Heart right ventricle (tissue), 16 donors: Measurements from ENCODE around the gene CD300H. TPM values are rescaled to one million over a fixed set of nuclear protein-coding genes. Genes with fewer than 3 reads are reported as not detected.

Experiments used
- ATAC-seq, 8 donors: fragments of 200-7000 bp; cut with Tn5 transposase; one replicate each; pipeline ENCODE4 v1.9.1; 2020; ENCODE audit warnings: mild to moderate bottlenecking in 8 of 8, moderate library complexity in 8 of 8, moderate number of reproducible peaks in 1 of 8
- DNase-seq, 2 donors: peaks; one replicate each; pipeline ENCODE4 v3.0.0-alpha.2; 2020
- H3K27ac ChIP-seq, 10 donors: fragments of 200-600 bp; sonication (generic) in 2 of 10; one replicate each; pipeline versions ENCODE4 v1.5.0 to v1.8.0; 2020 to 2022; ENCODE audit warnings: mild to moderate bottlenecking in 3 of 10
- H3K27me3 ChIP-seq, 7 donors: fragments of 200-600 bp; one replicate each; pipeline ENCODE4 v1.8.0; 2021 to 2022; ENCODE audit warnings: mild to moderate bottlenecking in 2 of 7
- H3K36me3 ChIP-seq, 9 donors: fragments of 200-600 bp; sonication (generic) in 1 of 9; one replicate each; pipeline versions ENCODE4 v1.5.0 to v1.8.0; 2020 to 2022; ENCODE audit warnings: mild to moderate bottlenecking in 2 of 9
- H3K4me1 ChIP-seq, 9 donors: fragments of 200-600 bp; sonication (generic) in 1 of 9; one replicate each; pipeline versions ENCODE4 v1.5.0 to v1.8.0; 2020 to 2022; ENCODE audit warnings: mild to moderate bottlenecking in 4 of 9
- H3K4me3 ChIP-seq, 10 donors: fragments of 200-600 bp; sonication (generic) in 2 of 10; one replicate each; pipeline versions ENCODE4 v1.5.0 to v1.8.0; 2020 to 2022; ENCODE audit warnings: mild to moderate bottlenecking in 7 of 10, moderate library complexity in 2 of 10
- H3K9me3 ChIP-seq, 11 donors: fragments of 200-600 bp in 10 of 11; sonication (generic) in 2 of 11; one replicate each; pipeline versions ENCODE4 v1.5.0 to v1.8.0; 2013 to 2022; ENCODE audit warnings: mild to moderate bottlenecking in 2 of 11, control low read depth in 1 of 11, moderate library complexity in 1 of 11
- CTCF ChIP-seq, 9 donors: fragments of 200-600 bp; sonication (generic) in 2 of 9; IDR thresholded peaks; one replicate each; pipeline versions ENCODE4 v1.5.0 to v1.8.0; 2021 to 2022; ENCODE audit warnings: antibody characterized with exemption in 9 of 9, mild to moderate bottlenecking in 5 of 9, moderate library complexity in 1 of 9
- WGBS, 2 donors: extraction: QIAGEN DNeasy Blood & Tissue Kit; methylation state at CpG; one replicate each; pipeline ENCODE4 v1.1.7; 2013; ENCODE audit warnings: inconsistent platforms in 1 of 2; 5-methylcytosine and 5-hydroxymethylcytosine counted together
- intact Hi-C, 10 donors: fragments of 100-400 bp; cut with DNase I; formaldehyde crosslinking; loops; one replicate each; pipeline versions ENCODE4 v1.11.1 to v1.14.2; 2022
- polyA plus RNA-seq, 2 donors: library from polyadenylated mRNA; stranded (reverse); fragments of 200-250 nt; gene quantifications; one replicate each; pipeline ENCODE4 v1.2.3, GENCODE V29; 2013
- total RNA-seq, 10 donors: library from RNA; stranded (reverse); fragmentation: NEBNext Ultra II Directional in 3 of 10; extraction: Animal tissue kit (Norgen Biotek cat#: 25700) in 3 of 10; gene quantifications; one replicate each; pipeline versions ENCODE4 v1.2.1 to v1.2.4, GENCODE V29; 2021 to 2023
- donor health status: Arrhythmogenic right ventricular cardiomyopathy.
- donor health status: ischemic (EF 13 %, LVEDD 7.1; RV severe dilation, severe dysfunction).
- donor health status: healthy with polysubstance abuse.
- donor health status: DM: no; HTN: yes; CAD: no.
- donor health status: DM: no; HTN: no; CAD: no.
- donor health status: ischemic (EF 25% LVEDD 6.9; RV normal size, moderate dysfunction).
- donor health status: ischemic (EF 25% LVEDD 5.7; RV mildly dilated, moderate dysfunction).
- donor health status: healthy.
- donor health status: DM: yes; HTN: yes; CAD: no.
- donor health status: Ischemic cardiomyopathy.
- donor health status: ischemic (EF 35%, LVEDD 5.7; RV mildly dilated, moderate dysfunction).
- donor health status: nonischemic (EF 11% LVEDD 7.7; RV severe dilation, severe dysfunction).
- donor health status: DM: yes; HTN: yes; CAD: no.
- donor health status: PGD.
- donor health status: ischemic (EF 29% LVEDD 5.4; RV normal size, mild dysfunction).
- donor health status: nonischemic (EF 23%, LVEDD 6.1; RV moderate dilation, normal function).

Gene CD300H
- total and polyA plus RNA-seq, 12 donors = 0.49 to 0.97 TPM; not detected in 10

GRCh38 chr17:74543891-74544760 is 23.2 kb downstream of the CD300H start:
- no peak for ATAC-seq
- intact Hi-C loops = no loop called here
- peak overlapping the region in 1 of 10 donors; percentile 44 for H3K4me3 ChIP-seq
- no peaks in the 10 kb centered on the region for H3K9me3 ChIP-seq
- no peak overlapping the region for H3K27ac ChIP-seq
- TF ChIP-seq CTCF (IDR thresholded peaks at IDR 0.05) = no peak
- no peaks in the 10 kb centered on the region for H3K4me1 ChIP-seq
- H3K36me3 ChIP-seq = no peaks in the 10 kb centered on the region
- no peak for DNase-seq
- 87 to 89% methylated on average over 18 of the region's 18 CpGs for whole genome bisulfite sequencing, 2 donors
- H3K27me3 ChIP-seq = peaks cover 0 to 12% (median 5%) of the 10 kb centered on the region in 7 donors

GRCh38 chr17:74543406-74543805 is 23.9 kb downstream of the CD300H start:
- no peak overlapping the region for H3K27ac ChIP-seq
- TF ChIP-seq CTCF (IDR thresholded peaks at IDR 0.05) = no peak
- no peaks in the 10 kb centered on the region for H3K36me3 ChIP-seq
- H3K27me3 ChIP-seq = peaks cover 0 to 5% (median 4%) of the 10 kb centered on the region in 7 donors
- ATAC-seq (no peak), DNase-seq (no peak)
- intact Hi-C loops = no loop called here
- no peaks in the 10 kb centered on the region for H3K4me1 ChIP-seq
- H3K9me3 ChIP-seq = no peaks in the 10 kb centered on the region
- no peak overlapping the region for H3K4me3 ChIP-seq
- WGBS, 2 donors = 71 to 75% methylated on average over 14 of the region's 14 CpGs

GRCh38 chr17:74542727-74543383 is 24.5 kb downstream of the CD300H start:
- Histone ChIP-seq H3K9me3 (no peaks in the 10 kb centered on the region), H3K4me3 (no peak overlapping the region), H3K4me1 (no peaks in the 10 kb centered on the region), H3K27ac (no peak overlapping the region), H3K36me3 (no peaks in the 10 kb centered on the region), H3K27me3 (peaks cover 0 to 5% (median 4%) of the 10 kb centered on the region in 7 donors)
- intact Hi-C loops = no loop called here
- ATAC-seq = no peak
- DNase-seq = no peak
- WGBS, 2 donors = 85 to 89% methylated on average over 17 of the region's 17 CpGs
- no peak for TF ChIP-seq CTCF (IDR thresholded peaks at IDR 0.05)

GRCh38 chr17:74542166-74542565 is 25.1 kb downstream of the CD300H start:
- Histone ChIP-seq H3K4me1 (no peaks in the 10 kb centered on the region), H3K27ac (no peak overlapping the region), H3K36me3 (no peaks in the 10 kb centered on the region), H3K27me3 (peaks cover 0 to 5% (median under 1%) of the 10 kb centered on the region in 7 donors), H3K4me3 (no peak overlapping the region), H3K9me3 (no peaks in the 10 kb centered on the region)
- DNase-seq (no peak), ATAC-seq (no peak)
- no peak for TF ChIP-seq CTCF (IDR thresholded peaks at IDR 0.05)
- 73 to 74% methylated on average over 5 of the region's 5 CpGs for WGBS, 2 donors
- intact Hi-C loops = no loop called here
